HG02571 (cell line): ENCODE measurements around the gene BATF.

ENCODE experiments used
- ATAC-seq: cut with Tn5 transposase; IDR thresholded peaks from one replicate; pipeline ENCODE4 v1.9.1; 2021; ENCODE audit warnings: mild to moderate bottlenecking, moderate library complexity; ENCODE audit not compliant: unreplicated experiment

The BATF gene

DNA sequence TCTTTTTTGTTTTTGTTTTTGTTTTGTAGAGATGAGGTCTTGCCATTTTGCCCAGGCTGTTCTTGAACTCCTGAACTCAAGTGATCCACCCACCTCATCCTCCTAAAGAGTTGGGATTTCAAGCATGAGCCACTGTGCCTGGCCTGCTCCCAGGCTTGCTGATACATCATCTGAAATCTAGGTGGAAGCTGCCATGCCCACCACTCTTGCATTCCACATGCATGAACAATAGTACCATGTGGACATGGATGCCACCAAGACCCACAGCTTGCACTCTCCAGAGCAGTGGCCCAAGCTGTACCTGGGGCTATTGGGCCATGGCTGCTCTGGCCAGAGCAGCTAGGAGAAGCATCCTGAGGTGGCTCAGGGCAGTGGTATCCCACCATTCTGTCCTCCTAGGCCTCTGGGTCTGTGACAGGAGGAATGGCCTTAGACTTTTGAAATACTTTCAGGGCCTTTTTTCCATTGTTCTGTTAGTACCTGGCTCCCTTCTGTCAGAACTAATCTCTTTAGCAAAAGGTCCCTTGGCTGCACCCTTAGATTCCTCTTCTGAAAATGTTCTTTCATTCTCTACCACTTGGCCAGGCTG is 69.8 kb downstream of the BATF start:
- no peak for ATAC-seq

DNA sequence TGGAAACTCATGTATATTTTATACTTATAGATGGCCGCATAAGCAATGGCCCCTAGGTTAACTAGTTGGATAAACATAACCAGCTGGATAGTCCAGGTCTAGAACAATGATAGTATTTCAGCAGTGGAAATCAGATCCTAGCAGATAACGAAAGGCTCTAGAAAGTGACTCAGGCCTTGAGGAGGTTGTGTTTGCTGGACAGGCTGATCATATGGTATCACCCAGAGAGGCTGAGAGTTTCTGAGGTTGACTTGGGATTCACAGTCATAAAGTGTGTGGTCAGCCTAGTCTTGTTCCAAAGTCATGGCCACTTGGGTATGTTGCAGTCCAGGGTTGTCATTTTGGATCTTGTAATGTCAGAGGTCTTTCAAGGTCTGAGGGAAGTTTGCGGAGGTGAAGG is 73.0 kb downstream of the BATF start:
- no peak for ATAC-seq
